Ovary (tissue), 3 donors: Measurements from ENCODE around the gene GNG7.

Source experiments
- CTCF ChIP-seq, 3 donors: fragments of 450-650 bp in 2 of 3; fragments of 200-600 bp in 1 of 3; IDR thresholded peaks; one replicate each; pipeline versions ENCODE4 v1.5.1 to v1.8.0; 2016 to 2022; ENCODE audit warnings: antibody characterized with exemption in 3 of 3, mild to moderate bottlenecking in 1 of 3
- EP300 ChIP-seq: sonication (generic); formaldehyde crosslinking; IDR thresholded peaks from one replicate; pipeline ENCODE4 v1.6.1; 2017; ENCODE audit warnings: antibody characterized with exemption
- POLR2A ChIP-seq: fragments of 450-650 bp; IDR thresholded peaks from one replicate; pipeline ENCODE4 v1.6.1; 2017; ENCODE audit warnings: antibody characterized with exemption, mild to moderate bottlenecking, moderate library complexity
- donor health status: DM: no; HTN: no; CAD: no.

DNA sequence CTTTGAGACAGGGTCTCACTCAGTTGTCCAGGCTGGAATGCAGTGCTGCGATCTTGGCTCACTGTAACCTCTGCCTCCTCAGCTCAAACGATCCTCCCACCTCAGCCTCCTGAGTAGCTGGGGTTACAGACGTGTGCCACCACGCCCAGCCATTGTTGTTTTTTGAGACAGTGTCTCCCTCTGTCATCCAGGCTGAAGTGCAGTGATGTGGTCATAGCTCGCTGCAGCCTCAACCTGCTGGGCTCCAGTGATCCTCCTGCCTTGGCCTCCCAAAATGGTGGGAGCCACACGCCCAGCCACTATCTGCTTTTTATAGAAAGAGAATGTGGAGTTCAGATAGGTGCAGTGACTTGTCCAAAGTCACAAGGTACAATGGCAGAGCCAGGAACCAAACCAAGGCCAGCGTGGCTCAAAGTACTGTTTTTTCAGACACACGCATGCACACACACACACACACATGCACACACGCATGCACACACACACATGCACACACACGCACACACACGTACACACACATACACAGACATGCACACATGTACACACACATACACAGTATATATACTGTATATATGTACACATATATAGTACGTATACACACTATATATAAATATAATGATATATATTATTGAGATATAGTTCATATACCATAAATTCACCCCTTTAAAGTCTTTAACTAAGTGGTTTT lies 220.0 kb downstream of the GNG7 start:
- no peak for TF ChIP-seq POLR2A
- TF ChIP-seq CTCF (IDR thresholded peaks at IDR 0.05), result no peak
- no peak for TF ChIP-seq EP300
